Measurements from ENCODE around the gene BNIP5. TPM values are rescaled to one million over a fixed set of nuclear protein-coding genes. Genes with fewer than 3 reads are reported as not detected.

BNIP5 gene
- total RNA-seq, 2 experiments from 2014 or later, result not detected

GRCh38 chr6:36276581-36277536 is 59.8 kb downstream of the BNIP5 start:
- DNase-seq (no peak), ATAC-seq (no peak)
- Mint-ChIP-seq H3K4me3 (no peak overlapping the region), H3K27ac (no peak overlapping the region), H3K9me3 (ENCODE audit: low read depth) (no peaks in the 10 kb centered on the region), H3K4me1 (no peaks in the 10 kb centered on the region), H3K36me3 (ENCODE audit: low read depth) (no peaks in the 10 kb centered on the region), H3K27me3 (peaks cover 22% of the 10 kb centered on the region)
- intact Hi-C loops (cut with DNase I, micrococcal nuclease), result no loop called here
- ChIA-PET CTCF (interaction anchor here (0.6 to 1.6 kb wide), 2 partner anchors 33 to 143 kb away, joined by 3 read pairs; no protein-coding TSS in a partner anchor), POLR2A (interaction anchor here (0.6 kb wide), 1 partner anchor 30 kb away, joined by 3 read pairs; no protein-coding TSS in a partner anchor)

- Mint-ChIP-seq H3K4me1 (no peaks in the 10 kb centered on the region), H3K27ac (no peak overlapping the region), H3K9me3 (ENCODE audit: low read depth) (no peaks in the 10 kb centered on the region), H3K4me3 (no peak overlapping the region), H3K36me3 (ENCODE audit: low read depth) (no peaks in the 10 kb centered on the region), H3K27me3 (peaks cover 7% of the 10 kb centered on the region)
- ChIA-PET CTCF (no interaction called here), POLR2A (no interaction called here)
- intact Hi-C loops (cut with DNase I, micrococcal nuclease), result no loop called here
- ATAC-seq, result no peak
- DNase-seq, result no peak
Observed at GRCh38 chr6:36273802-36274514, 62.7 kb downstream of the BNIP5 start.

- POLR2A ChIA-PET, result no interaction called here
- Mint-ChIP-seq H3K4me3 (no peak overlapping the region), H3K36me3 (ENCODE audit: low read depth) (no peaks in the 10 kb centered on the region), H3K4me1 (no peaks in the 10 kb centered on the region), H3K27ac (no peak overlapping the region), H3K9me3 (ENCODE audit: low read depth) (no peaks in the 10 kb centered on the region), H3K27me3 (peaks cover 3% of the 10 kb centered on the region)
- DNase-seq, result no peak
- intact Hi-C loops (cut with DNase I, micrococcal nuclease), result no loop called here
- CTCF ChIA-PET, result no interaction called here
- no peak for ATAC-seq
Observed at GRCh38 chr6:36273067-36273466, 63.6 kb downstream of the BNIP5 start.

DNA sequence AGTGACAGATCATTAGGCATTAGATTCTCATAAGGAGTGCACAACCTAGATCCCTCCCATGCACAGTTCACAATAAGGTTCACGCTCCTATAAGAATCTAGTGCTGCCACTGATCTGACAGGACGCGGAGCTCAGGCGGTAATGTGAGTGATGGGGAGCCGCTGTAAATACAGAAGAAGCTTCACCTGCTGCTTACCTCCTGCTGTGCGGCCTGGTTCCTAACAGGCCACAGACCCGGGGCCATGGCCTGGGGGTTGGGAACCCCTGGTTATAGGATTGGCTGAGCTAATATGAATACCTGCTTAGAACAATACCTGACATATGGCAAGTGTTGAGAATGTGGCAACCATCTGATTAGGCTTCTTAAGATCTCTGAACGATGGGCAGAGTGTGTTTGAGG is 64.5 kb downstream of the BNIP5 start:
- ChIA-PET POLR2A (interaction anchor here (0.5 kb wide), 1 partner anchor 347 kb away, joined by 3 read pairs; no protein-coding TSS in a partner anchor), CTCF (no interaction called here)
- Mint-ChIP-seq H3K4me1 (no peaks in the 10 kb centered on the region), H3K4me3 (no peak overlapping the region), H3K27me3 (peaks cover 3% of the 10 kb centered on the region), H3K36me3 (ENCODE audit: low read depth) (no peaks in the 10 kb centered on the region), H3K9me3 (ENCODE audit: low read depth) (no peaks in the 10 kb centered on the region), H3K27ac (no peak overlapping the region)
- ATAC-seq (no peak), DNase-seq (no peak)
- intact Hi-C loops (cut with DNase I, micrococcal nuclease), result no loop called here

DNA sequence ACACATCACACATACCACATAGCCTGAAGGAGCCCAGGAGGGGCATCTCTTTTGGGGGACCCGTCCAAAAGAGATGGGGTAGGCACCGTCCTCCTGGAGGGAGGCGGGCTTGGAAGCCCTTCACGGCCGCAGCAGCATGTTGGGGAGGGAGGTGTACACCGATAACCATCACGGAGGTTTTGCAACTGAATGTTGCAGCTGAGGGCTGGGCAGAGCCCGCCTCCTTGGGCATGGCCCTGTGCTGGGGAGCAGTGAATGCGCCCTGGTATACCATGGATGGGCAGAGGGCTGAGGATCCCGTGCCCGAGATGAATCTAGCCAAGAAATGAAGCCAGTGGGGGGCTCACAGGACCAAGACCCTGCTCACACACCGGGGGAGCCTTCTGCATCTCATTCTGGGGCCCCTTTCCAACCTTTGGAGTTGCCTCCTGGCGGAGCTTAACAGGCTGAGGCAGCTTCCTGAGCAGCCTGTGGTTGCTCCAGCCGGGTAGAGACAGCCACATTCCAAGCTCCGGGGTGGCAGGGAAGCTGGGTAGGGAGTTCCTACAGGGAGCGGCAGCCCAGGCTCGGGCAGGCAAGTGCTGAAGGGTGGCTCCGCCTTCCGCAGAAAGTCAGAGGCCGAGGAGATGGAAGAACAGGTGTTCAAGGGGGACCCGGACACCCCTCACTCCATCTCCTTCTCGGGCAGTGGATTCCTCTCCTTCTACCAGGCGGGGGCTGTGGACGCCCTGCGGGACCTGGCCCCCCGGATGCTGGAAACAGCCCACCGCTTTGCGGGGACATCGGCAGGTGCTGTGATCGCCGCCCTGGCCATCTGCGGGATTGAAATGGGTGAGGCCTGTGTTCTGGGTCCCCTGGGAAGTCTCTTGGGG is 66.6 kb downstream of the BNIP5 start, which contains the start of gene PNPLA1:
Gene PNPLA1 (plus strand): TSS at position 227 of the 872 bp plus-strand sequence. CDS start 400 bp downstream, at position 627.
- Mint-ChIP-seq H3K9me3 (ENCODE audit: low read depth) (peaks cover 3% of the 10 kb centered on the region), H3K27ac (no peak within 1 kb of the TSS), H3K4me1 (no peaks in the 10 kb centered on the region), H3K4me3 (no peak within 1 kb of the TSS), H3K27me3 (peaks cover 3% of the 10 kb centered on the region), H3K36me3 (ENCODE audit: low read depth) (no peaks in the 10 kb centered on the region)
- intact Hi-C loops (cut with DNase I, micrococcal nuclease), result no loop called here
- POLR2A ChIA-PET, result no interaction called here
- CTCF ChIA-PET, result interaction anchor here (1.2 kb wide), 1 partner anchor 21 kb away, joined by 5 read pairs; no protein-coding TSS in a partner anchor
- no peak for DNase-seq
- ATAC-seq, result no peak

- no peak for DNase-seq
- intact Hi-C loops (cut with DNase I, micrococcal nuclease), result no loop called here
- Mint-ChIP-seq H3K9me3 (ENCODE audit: low read depth) (peaks cover 3% of the 10 kb centered on the region), H3K4me3 (no peak overlapping the region), H3K36me3 (ENCODE audit: low read depth) (no peaks in the 10 kb centered on the region), H3K27ac (no peak overlapping the region), H3K27me3 (peaks cover under 1% of the 10 kb centered on the region), H3K4me1 (no peaks in the 10 kb centered on the region)
- ChIA-PET CTCF (no interaction called here), POLR2A (interaction anchor here (0.6 kb wide), 1 partner anchor 43 kb away, joined by 3 read pairs; no protein-coding TSS in a partner anchor)
- no peak for ATAC-seq
Observed at GRCh38 chr6:36268478-36269275, 68.0 kb downstream of the BNIP5 start.

DNA sequence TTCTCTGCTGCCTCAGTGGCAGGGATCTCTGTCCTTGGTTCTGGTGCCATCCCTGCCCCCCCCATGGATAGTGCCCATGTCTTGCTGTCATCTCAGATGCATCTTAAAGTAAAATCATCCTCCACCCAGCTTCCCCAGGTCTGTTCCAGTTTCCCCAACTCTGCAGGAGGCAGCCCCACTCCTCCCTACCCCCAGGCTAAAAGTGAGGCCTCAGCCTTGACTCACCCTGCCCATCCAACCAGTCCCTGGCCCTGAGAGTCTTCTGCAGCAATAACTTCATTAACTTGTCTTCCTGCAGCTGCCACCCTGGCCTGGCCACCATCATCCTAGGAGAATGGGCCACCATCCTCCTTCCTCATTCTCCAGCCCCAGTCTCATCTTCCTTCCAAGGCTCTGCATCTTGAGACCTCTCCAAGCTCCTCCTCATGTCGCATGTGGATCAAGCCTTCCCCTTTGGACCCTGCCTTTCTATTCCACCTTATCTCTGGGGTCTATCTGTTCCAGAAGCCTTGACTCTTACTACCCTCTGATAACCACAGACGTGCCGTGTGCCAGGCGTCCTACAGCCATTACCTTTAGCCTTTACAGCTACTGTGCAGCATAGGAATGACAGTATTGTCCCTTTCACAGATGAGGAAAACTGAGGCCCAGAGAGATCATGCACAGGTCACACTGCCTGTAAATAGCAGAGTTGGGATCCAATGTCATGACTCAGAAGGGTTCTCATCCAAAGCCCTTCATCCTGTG is 68.8 kb downstream of the BNIP5 start:
- no peaks in the 10 kb centered on the region for H3K4me1 Mint-ChIP-seq
- POLR2A ChIA-PET, result interaction anchor here (0.6 kb wide), 1 partner anchor 579 kb away, joined by 4 read pairs; no protein-coding TSS in a partner anchor
- no peak for DNase-seq
- H3K27me3 Mint-ChIP-seq, result no peaks in the 10 kb centered on the region
- intact Hi-C loops (cut with DNase I, micrococcal nuclease), result no loop called here
- H3K9me3 Mint-ChIP-seq (ENCODE audit: low read depth), result peaks cover 3% of the 10 kb centered on the region
- CTCF ChIA-PET, result no interaction called here
- H3K27ac Mint-ChIP-seq, result no peak overlapping the region
- H3K4me3 Mint-ChIP-seq, result no peak overlapping the region
- H3K36me3 Mint-ChIP-seq (ENCODE audit: low read depth), result no peaks in the 10 kb centered on the region
- ATAC-seq, result no peak

- POLR2A ChIA-PET, result interaction anchor here (0.6 kb wide), 1 partner anchor 578 kb away, joined by 4 read pairs; no protein-coding TSS in a partner anchor
- H3K27me3 Mint-ChIP-seq, result no peaks in the 10 kb centered on the region
- DNase-seq (no peak), ATAC-seq (no peak)
- H3K4me3 Mint-ChIP-seq, result no peak overlapping the region
- H3K27ac Mint-ChIP-seq, result no peak overlapping the region
- CTCF ChIA-PET, result no interaction called here
- no peaks in the 10 kb centered on the region for H3K4me1 Mint-ChIP-seq
- H3K9me3 Mint-ChIP-seq (ENCODE audit: low read depth), result peaks cover 3% of the 10 kb centered on the region
- no peaks in the 10 kb centered on the region for H3K36me3 Mint-ChIP-seq (ENCODE audit: low read depth)
- intact Hi-C loops (cut with DNase I, micrococcal nuclease), result no loop called here
Observed at GRCh38 chr6:36266913-36267644, 69.6 kb downstream of the BNIP5 start.

Data from activated CD4-positive, alpha-beta T cell treated with anti-CD3 and anti-CD28 coated beads for 36 hours (primary cell).